ENCODE data around the gene DNAH1.

Gene DNAH1

GRCh38 chr3:52395503-52395865, 79.4 kb downstream of the DNAH1 start:
- no peaks in the 10 kb centered on the region for H3K27me3 ChIP-seq (ENCODE audit: low read depth, low read length)
- peaks cover 17% of the 10 kb centered on the region in 2 donors for H3K36me3 ChIP-seq (ENCODE audit: control insufficient read depth in 1 of 2, insufficient read depth in 2 of 2, low read length in 2 of 2)
- H3K4me3 ChIP-seq (ENCODE audit: low read depth in 1 of 2, low read length in 2 of 2) = no peak overlapping the region
- no peaks in the 10 kb centered on the region for H3K4me1 ChIP-seq (ENCODE audit: control insufficient read depth in 1 of 2, insufficient read depth in 2 of 2, low read length in 2 of 2)
- H3K9me3 ChIP-seq (ENCODE audit: control insufficient read depth in 1 of 2, low read length in 2 of 2) = no peaks in the 10 kb centered on the region
- no peak overlapping the region for H3K27ac ChIP-seq (ENCODE audit: low read length)

GRCh38 chr3:52396011-52396906, 80.1 kb downstream of the DNAH1 start:
- Histone ChIP-seq H3K27ac (ENCODE audit: low read length) (no peak overlapping the region), H3K36me3 (ENCODE audit: control insufficient read depth in 1 of 2, insufficient read depth in 2 of 2, low read length in 2 of 2) (peaks cover 20 to 25% of the 10 kb centered on the region in 2 donors), H3K27me3 (ENCODE audit: low read depth, low read length) (no peaks in the 10 kb centered on the region)

GRCh38 chr3:52396907-52397591, 80.9 kb downstream of the DNAH1 start:
- H3K27me3 ChIP-seq (ENCODE audit: low read depth, low read length) = no peaks in the 10 kb centered on the region
- H3K27ac ChIP-seq (ENCODE audit: low read length) = no peak overlapping the region
- peaks cover 25 to 27% of the 10 kb centered on the region in 2 donors for H3K36me3 ChIP-seq (ENCODE audit: control insufficient read depth in 1 of 2, insufficient read depth in 2 of 2, low read length in 2 of 2)
- no peaks in the 10 kb centered on the region for H3K9me3 ChIP-seq (ENCODE audit: control insufficient read depth in 1 of 2, low read length in 2 of 2)
- H3K4me3 ChIP-seq (ENCODE audit: low read depth in 1 of 2, low read length in 2 of 2) = no peak overlapping the region
- no peaks in the 10 kb centered on the region for H3K4me1 ChIP-seq (ENCODE audit: control insufficient read depth in 1 of 2, insufficient read depth in 2 of 2, low read length in 2 of 2)

More at GRCh38 chr3:52396011-52396906, 80.1 kb downstream of the DNAH1 start:
- no peaks in the 10 kb centered on the region for H3K4me1 ChIP-seq (ENCODE audit: control insufficient read depth in 1 of 2, insufficient read depth in 2 of 2, low read length in 2 of 2)
- no peaks in the 10 kb centered on the region for H3K9me3 ChIP-seq (ENCODE audit: control insufficient read depth in 1 of 2, low read length in 2 of 2)
- no peak overlapping the region for H3K4me3 ChIP-seq (ENCODE audit: low read depth in 1 of 2, low read length in 2 of 2)

GRCh38 chr3:52397676-52398399, 81.7 kb downstream of the DNAH1 start:
- no peak overlapping the region for H3K27ac ChIP-seq (ENCODE audit: low read length)
- H3K36me3 ChIP-seq (ENCODE audit: control insufficient read depth in 1 of 2, insufficient read depth in 2 of 2, low read length in 2 of 2) = peaks cover 32 to 33% of the 10 kb centered on the region in 2 donors
- no peak overlapping the region for H3K4me3 ChIP-seq (ENCODE audit: low read depth in 1 of 2, low read length in 2 of 2)
- no peaks in the 10 kb centered on the region for H3K9me3 ChIP-seq (ENCODE audit: control insufficient read depth in 1 of 2, low read length in 2 of 2)
- H3K27me3 ChIP-seq (ENCODE audit: low read depth, low read length) = no peaks in the 10 kb centered on the region
- H3K4me1 ChIP-seq (ENCODE audit: control insufficient read depth in 1 of 2, insufficient read depth in 2 of 2, low read length in 2 of 2) = no peaks in the 10 kb centered on the region

GRCh38 chr3:52398670-52399081, 82.6 kb downstream of the DNAH1 start:
- Histone ChIP-seq H3K27ac (ENCODE audit: low read length) (no peak overlapping the region), H3K4me3 (ENCODE audit: low read depth in 1 of 2, low read length in 2 of 2) (no peak overlapping the region), H3K4me1 (ENCODE audit: control insufficient read depth in 1 of 2, insufficient read depth in 2 of 2, low read length in 2 of 2) (no peaks in the 10 kb centered on the region), H3K27me3 (ENCODE audit: low read depth, low read length) (no peaks in the 10 kb centered on the region), H3K36me3 (ENCODE audit: control insufficient read depth in 1 of 2, insufficient read depth in 2 of 2, low read length in 2 of 2) (peaks cover 33 to 38% of the 10 kb centered on the region in 2 donors), H3K9me3 (ENCODE audit: control insufficient read depth in 1 of 2, low read length in 2 of 2) (no peaks in the 10 kb centered on the region)

GRCh38 chr3:52399131-52399530, 83.0 kb downstream of the DNAH1 start:
- H3K4me3 ChIP-seq (ENCODE audit: low read depth in 1 of 2, low read length in 2 of 2) = no peak overlapping the region
- H3K36me3 ChIP-seq (ENCODE audit: control insufficient read depth in 1 of 2, insufficient read depth in 2 of 2, low read length in 2 of 2) = peaks cover 37 to 39% of the 10 kb centered on the region in 2 donors
- H3K9me3 ChIP-seq (ENCODE audit: control insufficient read depth in 1 of 2, low read length in 2 of 2) = no peaks in the 10 kb centered on the region
- no peak overlapping the region for H3K27ac ChIP-seq (ENCODE audit: low read length)
- no peaks in the 10 kb centered on the region for H3K27me3 ChIP-seq (ENCODE audit: low read depth, low read length)
- H3K4me1 ChIP-seq (ENCODE audit: control insufficient read depth in 1 of 2, insufficient read depth in 2 of 2, low read length in 2 of 2) = no peaks in the 10 kb centered on the region

GRCh38 chr3:52399593-52399992, 83.5 kb downstream of the DNAH1 start:
- H3K4me1 ChIP-seq (ENCODE audit: control insufficient read depth in 1 of 2, insufficient read depth in 2 of 2, low read length in 2 of 2) = no peaks in the 10 kb centered on the region
- peaks cover 41 to 42% of the 10 kb centered on the region in 2 donors for H3K36me3 ChIP-seq (ENCODE audit: control insufficient read depth in 1 of 2, insufficient read depth in 2 of 2, low read length in 2 of 2)
- H3K9me3 ChIP-seq (ENCODE audit: control insufficient read depth in 1 of 2, low read length in 2 of 2) = no peaks in the 10 kb centered on the region
- no peaks in the 10 kb centered on the region for H3K27me3 ChIP-seq (ENCODE audit: low read depth, low read length)
- no peak overlapping the region for H3K4me3 ChIP-seq (ENCODE audit: low read depth in 1 of 2, low read length in 2 of 2)
- no peak overlapping the region for H3K27ac ChIP-seq (ENCODE audit: low read length)

GRCh38 chr3:52400275-52400793, 84.2 kb downstream of the DNAH1 start:
- no peak overlapping the region for H3K27ac ChIP-seq (ENCODE audit: low read length)
- H3K4me3 ChIP-seq (ENCODE audit: low read depth in 1 of 2, low read length in 2 of 2) = no peak overlapping the region
- H3K9me3 ChIP-seq (ENCODE audit: control insufficient read depth in 1 of 2, low read length in 2 of 2) = no peaks in the 10 kb centered on the region
- no peaks in the 10 kb centered on the region for H3K27me3 ChIP-seq (ENCODE audit: low read depth, low read length)
- peaks cover 47 to 49% of the 10 kb centered on the region in 2 donors for H3K36me3 ChIP-seq (ENCODE audit: control insufficient read depth in 1 of 2, insufficient read depth in 2 of 2, low read length in 2 of 2)
- H3K4me1 ChIP-seq (ENCODE audit: control insufficient read depth in 1 of 2, insufficient read depth in 2 of 2, low read length in 2 of 2) = no peaks in the 10 kb centered on the region

- Histone ChIP-seq H3K4me3 (ENCODE audit: low read depth in 1 of 2, low read length in 2 of 2) (no peak overlapping the region), H3K27ac (ENCODE audit: low read length) (no peak overlapping the region), H3K9me3 (ENCODE audit: control insufficient read depth in 1 of 2, low read length in 2 of 2) (no peaks in the 10 kb centered on the region), H3K27me3 (ENCODE audit: low read depth, low read length) (no peaks in the 10 kb centered on the region), H3K36me3 (ENCODE audit: control insufficient read depth in 1 of 2, insufficient read depth in 2 of 2, low read length in 2 of 2) (peaks cover 54 to 56% of the 10 kb centered on the region in 2 donors), H3K4me1 (ENCODE audit: control insufficient read depth in 1 of 2, insufficient read depth in 2 of 2, low read length in 2 of 2) (no peaks in the 10 kb centered on the region)
These were observed 84.9 kb downstream of the DNAH1 start for GRCh38 chr3:52401021-52401420.

- Histone ChIP-seq H3K36me3 (ENCODE audit: control insufficient read depth in 1 of 2, insufficient read depth in 2 of 2, low read length in 2 of 2) (peaks cover 57 to 62% of the 10 kb centered on the region in 2 donors), H3K9me3 (ENCODE audit: control insufficient read depth in 1 of 2, low read length in 2 of 2) (no peaks in the 10 kb centered on the region)
These were observed 85.4 kb downstream of the DNAH1 start for GRCh38 chr3:52401551-52401950.

GRCh38 chr3:52402101-52402521, 86.0 kb downstream of the DNAH1 start:
- Histone ChIP-seq H3K4me3 (ENCODE audit: low read depth in 1 of 2, low read length in 2 of 2) (no peak overlapping the region), H3K27ac (ENCODE audit: low read length) (no peak overlapping the region), H3K4me1 (ENCODE audit: control insufficient read depth in 1 of 2, insufficient read depth in 2 of 2, low read length in 2 of 2) (peaks cover 0 to 2% of the 10 kb centered on the region in 2 donors), H3K27me3 (ENCODE audit: low read depth, low read length) (no peaks in the 10 kb centered on the region), H3K9me3 (ENCODE audit: control insufficient read depth in 1 of 2, low read length in 2 of 2) (no peaks in the 10 kb centered on the region), H3K36me3 (ENCODE audit: control insufficient read depth in 1 of 2, insufficient read depth in 2 of 2, low read length in 2 of 2) (peaks cover 63 to 67% of the 10 kb centered on the region in 2 donors)

More at GRCh38 chr3:52401551-52401950, 85.4 kb downstream of the DNAH1 start:
- no peak overlapping the region for H3K4me3 ChIP-seq (ENCODE audit: low read depth in 1 of 2, low read length in 2 of 2)
- no peaks in the 10 kb centered on the region for H3K27me3 ChIP-seq (ENCODE audit: low read depth, low read length)
- no peak overlapping the region for H3K27ac ChIP-seq (ENCODE audit: low read length)
- H3K4me1 ChIP-seq (ENCODE audit: control insufficient read depth in 1 of 2, insufficient read depth in 2 of 2, low read length in 2 of 2) = no peaks in the 10 kb centered on the region

All from muscle layer of duodenum (tissue), 2 donors.